ENCODE measurements around the gene FAM111A.
"Not testable (repeated sequence)": the region's sequence is repeated elsewhere in the genome, so short reads cannot be mapped to it uniquely, and the experiment has no call there.

FAM111A gene, protein sequence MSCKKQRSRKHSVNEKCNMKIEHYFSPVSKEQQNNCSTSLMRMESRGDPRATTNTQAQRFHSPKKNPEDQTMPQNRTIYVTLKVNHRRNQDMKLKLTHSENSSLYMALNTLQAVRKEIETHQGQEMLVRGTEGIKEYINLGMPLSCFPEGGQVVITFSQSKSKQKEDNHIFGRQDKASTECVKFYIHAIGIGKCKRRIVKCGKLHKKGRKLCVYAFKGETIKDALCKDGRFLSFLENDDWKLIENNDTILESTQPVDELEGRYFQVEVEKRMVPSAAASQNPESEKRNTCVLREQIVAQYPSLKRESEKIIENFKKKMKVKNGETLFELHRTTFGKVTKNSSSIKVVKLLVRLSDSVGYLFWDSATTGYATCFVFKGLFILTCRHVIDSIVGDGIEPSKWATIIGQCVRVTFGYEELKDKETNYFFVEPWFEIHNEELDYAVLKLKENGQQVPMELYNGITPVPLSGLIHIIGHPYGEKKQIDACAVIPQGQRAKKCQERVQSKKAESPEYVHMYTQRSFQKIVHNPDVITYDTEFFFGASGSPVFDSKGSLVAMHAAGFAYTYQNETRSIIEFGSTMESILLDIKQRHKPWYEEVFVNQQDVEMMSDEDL

DNA sequence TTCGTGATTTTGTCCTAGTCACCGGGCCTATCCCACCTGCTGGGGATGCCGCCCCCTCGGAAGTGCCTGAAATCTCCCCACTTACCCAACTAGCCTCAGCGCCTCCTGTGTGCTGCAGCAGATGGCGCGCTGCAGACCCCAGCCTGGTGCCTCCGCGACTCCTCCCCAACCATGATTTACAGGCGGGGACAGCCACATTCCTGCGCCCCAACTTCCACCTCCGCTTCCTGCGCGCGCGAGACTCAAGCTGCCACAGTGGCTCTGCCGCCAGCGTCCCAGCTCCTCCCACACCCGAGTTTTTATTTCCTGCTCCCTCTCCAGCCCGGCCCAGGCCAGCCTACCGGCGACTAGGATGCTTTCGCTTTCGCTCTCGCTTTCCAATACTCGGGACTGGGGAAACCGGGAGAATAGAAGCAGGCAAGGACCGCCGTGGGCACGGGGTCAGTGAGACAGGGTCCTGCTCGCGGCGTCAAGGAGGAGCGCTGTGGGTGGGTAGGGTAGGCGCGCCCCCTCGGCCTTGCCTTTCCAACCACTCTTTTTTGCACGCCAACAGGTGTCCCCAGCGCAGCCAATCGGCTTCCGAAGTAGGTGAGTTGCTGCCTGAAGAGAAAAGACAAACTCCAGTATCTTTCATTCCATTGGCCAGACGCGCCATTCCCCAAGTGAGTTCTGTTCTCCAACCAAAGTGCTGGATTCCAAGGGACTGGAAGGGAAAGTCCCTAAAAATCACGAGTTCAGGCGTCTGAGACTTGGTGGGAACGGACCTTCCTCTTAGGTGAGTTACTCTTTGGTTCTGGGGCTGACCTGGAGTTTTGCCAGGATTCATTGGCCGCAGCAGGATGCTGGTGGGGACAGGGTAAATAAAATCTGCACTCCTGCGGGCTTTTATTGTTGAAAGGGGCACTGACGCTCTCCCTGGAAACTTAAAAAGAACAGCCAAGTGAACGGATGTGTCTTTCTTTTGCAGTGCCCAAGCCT is at the start of gene FAM111A:
Gene FAM111A (plus strand): TSS at position 327 of the 978 bp plus-strand sequence. CDS start 6,017 bp downstream, outside the sequence.
- H3K36me3 Mint-ChIP-seq (ENCODE audit: low read depth), result no peaks in the 10 kb centered on the region
- TF ChIP-seq, protein P1, sequence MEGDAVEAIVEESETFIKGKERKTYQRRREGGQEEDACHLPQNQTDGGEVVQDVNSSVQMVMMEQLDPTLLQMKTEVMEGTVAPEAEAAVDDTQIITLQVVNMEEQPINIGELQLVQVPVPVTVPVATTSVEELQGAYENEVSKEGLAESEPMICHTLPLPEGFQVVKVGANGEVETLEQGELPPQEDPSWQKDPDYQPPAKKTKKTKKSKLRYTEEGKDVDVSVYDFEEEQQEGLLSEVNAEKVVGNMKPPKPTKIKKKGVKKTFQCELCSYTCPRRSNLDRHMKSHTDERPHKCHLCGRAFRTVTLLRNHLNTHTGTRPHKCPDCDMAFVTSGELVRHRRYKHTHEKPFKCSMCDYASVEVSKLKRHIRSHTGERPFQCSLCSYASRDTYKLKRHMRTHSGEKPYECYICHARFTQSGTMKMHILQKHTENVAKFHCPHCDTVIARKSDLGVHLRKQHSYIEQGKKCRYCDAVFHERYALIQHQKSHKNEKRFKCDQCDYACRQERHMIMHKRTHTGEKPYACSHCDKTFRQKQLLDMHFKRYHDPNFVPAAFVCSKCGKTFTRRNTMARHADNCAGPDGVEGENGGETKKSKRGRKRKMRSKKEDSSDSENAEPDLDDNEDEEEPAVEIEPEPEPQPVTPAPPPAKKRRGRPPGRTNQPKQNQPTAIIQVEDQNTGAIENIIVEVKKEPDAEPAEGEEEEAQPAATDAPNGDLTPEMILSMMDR (IDR thresholded peaks at IDR 0.05; ENCODE audit: unreplicated experiment in 3 of 3), result peak in 2 of 3 experiments; percentile 36 to 46
- peak within 1 kb of the TSS; percentile 91 to 92 (median 92) for H3K27ac Mint-ChIP-seq
- H3K4me3 Mint-ChIP-seq, result peak within 1 kb of the TSS; percentile 93 to 94 (median 93)
- H3K27me3 Mint-ChIP-seq (ENCODE audit: low read depth), result peaks cover 15% of the 10 kb centered on the region
- H3K9me3 Mint-ChIP-seq, result no peaks in the 10 kb centered on the region
- H3K4me1 Mint-ChIP-seq, result peaks cover 33% of the 10 kb centered on the region

DNA sequence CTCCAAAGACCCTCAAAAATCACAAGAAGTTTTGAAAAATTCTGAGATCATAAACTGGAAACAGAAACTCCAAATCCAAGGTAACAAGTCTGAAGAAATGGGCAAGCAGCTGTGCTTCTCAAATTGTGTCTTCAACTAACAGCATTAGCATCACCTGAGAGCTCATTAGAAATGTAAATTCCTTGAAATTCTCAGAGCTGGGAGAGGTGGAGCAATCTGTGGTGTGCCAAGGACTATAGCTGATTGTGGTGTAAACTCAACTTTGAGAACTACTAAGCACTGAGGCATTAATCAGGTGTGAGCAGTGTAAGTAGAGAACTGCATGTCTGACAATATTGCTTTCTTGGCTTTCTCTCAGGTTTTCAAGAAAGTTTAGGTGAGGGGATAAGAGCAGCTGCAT is 49.1 kb upstream of the FAM111A start:
- H3K27me3 Mint-ChIP-seq (ENCODE audit: low read depth); H3K36me3 Mint-ChIP-seq (ENCODE audit: low read depth); H3K27ac Mint-ChIP-seq; H3K4me3 Mint-ChIP-seq; H3K4me1 Mint-ChIP-seq; H3K9me3 Mint-ChIP-seq: not testable (repeated sequence)

DNA sequence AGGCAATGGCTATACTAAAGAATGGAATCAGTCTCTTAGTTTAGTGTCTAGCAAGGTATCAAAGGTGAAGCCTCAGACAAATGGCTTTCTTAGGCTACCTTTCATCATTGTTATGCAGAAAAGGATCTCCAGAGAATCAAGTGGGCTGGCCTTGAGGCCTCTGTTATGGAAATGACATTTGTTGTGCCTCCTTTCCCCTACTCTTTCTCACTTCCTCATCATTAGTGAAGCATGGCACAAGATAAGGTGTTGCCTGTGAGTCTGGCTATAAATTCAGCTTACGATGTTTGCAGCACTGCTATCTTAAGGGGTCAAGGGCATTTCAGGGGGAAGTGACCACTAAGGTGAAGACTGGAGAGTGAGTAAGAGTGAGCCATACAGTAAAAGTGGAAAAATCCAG is 47.4 kb upstream of the FAM111A start:
- peaks cover 14% of the 10 kb centered on the region for H3K27me3 Mint-ChIP-seq (ENCODE audit: low read depth)
- not testable (repeated sequence) for H3K36me3 Mint-ChIP-seq (ENCODE audit: low read depth); H3K4me3 Mint-ChIP-seq; H3K9me3 Mint-ChIP-seq; H3K4me1 Mint-ChIP-seq; H3K27ac Mint-ChIP-seq

DNA sequence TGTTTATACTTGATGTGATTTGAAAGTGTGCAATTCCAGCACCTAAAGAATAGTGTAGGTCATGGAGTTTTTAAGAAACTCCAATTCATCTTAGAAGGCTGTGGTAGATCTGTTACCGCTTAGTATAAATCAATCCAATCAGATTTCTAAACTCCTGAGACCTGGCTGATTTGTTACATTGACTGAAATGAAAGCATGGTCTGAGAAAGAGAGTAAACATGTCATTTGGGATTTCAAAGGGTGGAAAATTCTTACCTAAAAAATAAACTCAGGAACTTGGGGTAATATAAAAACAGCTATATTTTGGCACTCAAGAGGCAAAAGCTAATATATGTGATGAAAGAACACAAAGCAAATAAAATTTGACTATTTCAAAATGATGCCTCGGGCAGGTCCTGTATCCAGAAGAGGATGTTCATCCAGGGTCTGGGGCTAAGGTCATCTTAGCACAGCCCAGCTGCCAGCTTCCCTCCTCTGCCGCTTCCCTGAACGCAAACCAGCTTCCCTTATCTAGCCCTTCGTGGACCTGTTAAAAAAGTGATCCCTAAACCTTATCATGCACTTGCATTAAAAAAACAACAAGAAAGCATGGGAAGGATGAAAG is 46.6 kb upstream of the FAM111A start:
- peaks cover 22% of the 10 kb centered on the region for H3K27me3 Mint-ChIP-seq (ENCODE audit: low read depth)
- H3K4me3 Mint-ChIP-seq; H3K4me1 Mint-ChIP-seq; H3K9me3 Mint-ChIP-seq; H3K36me3 Mint-ChIP-seq (ENCODE audit: low read depth); H3K27ac Mint-ChIP-seq: not testable (repeated sequence)

DNA sequence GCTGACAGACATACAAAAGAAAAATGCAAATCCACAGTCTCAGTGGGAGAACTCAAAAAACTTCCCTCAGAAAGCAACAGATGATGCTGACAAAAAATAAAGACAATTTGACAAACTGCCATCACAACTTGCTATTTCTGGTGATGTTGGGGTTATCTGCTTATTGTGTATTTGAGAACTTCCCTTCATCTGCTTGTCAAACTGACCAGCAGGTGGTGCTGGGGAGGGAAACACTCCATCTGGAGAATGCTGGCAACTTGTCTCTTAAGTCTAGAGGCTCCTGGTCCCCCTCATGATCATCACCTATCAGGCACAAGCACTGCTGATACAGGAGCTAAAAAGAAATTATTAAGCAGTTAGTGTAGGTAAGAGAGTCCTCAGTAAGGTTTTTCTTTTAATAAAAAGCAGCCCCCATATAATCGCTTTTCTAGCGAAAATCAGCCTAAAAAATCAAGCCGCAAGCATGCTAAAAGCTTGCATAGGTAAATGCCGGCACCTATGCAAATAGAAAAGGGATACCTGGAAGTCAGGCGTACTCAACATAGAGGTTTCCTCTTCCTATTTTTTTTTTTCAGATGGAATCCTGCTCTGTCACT is 45.4 kb upstream of the FAM111A start:
- Mint-ChIP-seq H3K4me3 (no peak overlapping the region), H3K9me3 (no peaks in the 10 kb centered on the region), H3K27me3 (ENCODE audit: low read depth) (peaks cover 32% of the 10 kb centered on the region), H3K36me3 (ENCODE audit: low read depth) (no peaks in the 10 kb centered on the region), H3K4me1 (no peaks in the 10 kb centered on the region), H3K27ac (no peak overlapping the region)
- TF ChIP-seq, protein P1 (IDR thresholded peaks at IDR 0.05; ENCODE audit: unreplicated experiment in 3 of 3), result peak; percentile 61 to 68 (median 62)

DNA sequence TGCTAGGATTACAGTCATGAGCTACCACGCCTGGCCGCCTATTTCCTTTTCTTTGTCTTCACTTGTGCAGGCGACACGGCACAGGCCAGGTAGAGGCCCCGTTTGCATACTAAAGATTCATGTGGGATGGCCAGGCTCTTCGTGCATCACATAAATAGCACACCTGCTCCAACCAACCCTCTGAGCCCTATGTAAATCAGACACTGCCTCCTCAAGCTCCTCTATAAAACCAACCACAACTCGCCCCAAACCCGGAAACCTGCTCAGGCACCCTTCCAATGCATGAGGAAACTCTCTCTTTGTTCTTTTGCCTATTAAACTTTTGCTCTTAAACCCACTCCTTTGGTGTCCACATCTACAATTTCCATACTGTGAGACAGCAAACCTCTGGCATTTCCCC is 44.7 kb upstream of the FAM111A start:
- not testable (repeated sequence) for H3K4me1 Mint-ChIP-seq; H3K4me3 Mint-ChIP-seq; H3K36me3 Mint-ChIP-seq (ENCODE audit: low read depth); H3K27ac Mint-ChIP-seq; H3K9me3 Mint-ChIP-seq
- H3K27me3 Mint-ChIP-seq (ENCODE audit: low read depth), result peaks cover 37% of the 10 kb centered on the region

DNA sequence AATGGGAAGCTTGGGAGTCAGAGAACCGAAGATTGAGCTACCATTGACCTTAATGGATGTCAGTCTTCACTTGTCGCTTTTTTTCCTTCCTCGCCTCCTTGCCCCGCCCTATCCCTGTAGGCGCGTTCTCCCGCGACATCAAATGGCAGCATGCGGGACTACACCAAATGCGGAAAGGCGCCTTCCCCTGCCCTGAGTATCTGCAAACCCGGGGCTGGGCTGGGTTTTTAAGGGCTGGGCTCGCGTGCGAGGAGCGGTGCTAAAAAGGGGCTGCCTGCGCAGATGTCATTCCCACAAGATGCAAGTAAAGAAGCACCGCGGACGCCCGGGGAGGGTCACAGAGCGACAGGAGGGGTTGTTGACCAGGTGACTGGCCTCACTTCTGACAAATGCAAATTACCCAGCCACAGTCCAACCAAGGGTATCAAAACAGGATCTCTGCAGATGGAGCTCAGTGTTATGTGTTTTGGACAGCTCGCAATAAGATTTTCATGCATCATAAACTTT is 40.3 kb upstream of the FAM111A start:
- Mint-ChIP-seq H3K4me3 (peak overlapping the region; percentile 62 to 63 (median 62)), H3K9me3 (peaks cover 2% of the 10 kb centered on the region), H3K36me3 (ENCODE audit: low read depth) (no peaks in the 10 kb centered on the region), H3K27ac (no peak overlapping the region), H3K27me3 (ENCODE audit: low read depth) (peaks cover 57% of the 10 kb centered on the region), H3K4me1 (peaks cover 12% of the 10 kb centered on the region)
- TF ChIP-seq, protein P1 (IDR thresholded peaks at IDR 0.05; ENCODE audit: unreplicated experiment in 3 of 3), result peak; percentile 17 to 27 (median 23)

Measured in nephron (organoid).